ENCODE results near the gene ADAT2. TPM values are rescaled to one million over a fixed set of nuclear protein-coding genes. Genes with fewer than 3 reads are reported as not detected.

The ADAT2 gene
- polyA plus RNA-seq, 1 donor from 2014 or later = 3.3 TPM

DNA sequence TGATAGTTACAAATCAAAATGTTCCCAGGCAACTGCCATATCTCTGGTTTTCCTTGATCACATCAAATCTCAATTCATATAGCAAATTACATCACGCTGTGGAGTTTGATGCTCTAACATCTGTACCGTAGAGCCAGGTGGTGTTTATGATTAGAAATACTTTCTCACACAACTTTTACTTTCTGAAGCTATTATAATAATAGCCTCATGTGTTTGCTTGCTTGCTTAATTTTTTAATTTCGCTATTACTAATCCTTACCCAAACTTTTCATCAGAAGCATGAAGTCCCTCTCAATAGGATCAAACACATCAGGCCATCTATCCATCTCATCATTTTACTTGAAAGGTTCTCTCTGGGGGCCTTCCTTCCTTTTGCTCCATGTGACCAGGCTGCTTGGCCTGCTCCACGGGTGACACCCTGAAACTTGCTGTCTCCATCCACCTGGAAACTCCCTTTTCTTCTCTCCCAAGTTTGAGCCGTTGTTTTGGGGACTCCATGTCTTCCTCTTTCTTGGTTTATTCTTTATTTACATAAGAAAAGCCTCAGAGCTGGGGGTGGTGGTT is 75.4 kb downstream of the ADAT2 start:
- Histone ChIP-seq H4K20me1 (ENCODE audit: insufficient read depth) (no peaks in the 10 kb centered on the region), H3K9me3 (ENCODE audit: low read length) (no peaks in the 10 kb centered on the region), H3K27ac (ENCODE audit: low read length) (no peak overlapping the region), H3F3A (ENCODE audit: insufficient read depth, low read length, poor library complexity, severe bottlenecking) (no peaks in the 10 kb centered on the region), H3K4me3 (ENCODE audit: low read length) (no peak overlapping the region), H3K9ac (ENCODE audit: low read length) (no peak overlapping the region), H3K4me2 (ENCODE audit: low read length) (no peak overlapping the region), H3K9me2 (ENCODE audit: insufficient read depth, low read length) (no peaks in the 10 kb centered on the region), H3K27me3 (ENCODE audit: insufficient read depth, low read depth, low read length) (no peaks in the 10 kb centered on the region), H3K79me2 (replicated peaks; ENCODE audit: insufficient read depth, low read length) (no peaks in the 10 kb centered on the region), H2AFZ (ENCODE audit: low read depth, low read length) (no peak overlapping the region), H3K36me3 (ENCODE audit: insufficient read depth, low read length) (no peaks in the 10 kb centered on the region)
- TF ChIP-seq SMC3 (conservative IDR thresholded peaks at IDR 0.05; ENCODE audit: poor library complexity) (no peak), RAD21 (conservative IDR thresholded peaks at IDR 0.05) (no peak), POLR2AphosphoS5 (IDR thresholded peaks at IDR 0.05) (no peak), MXI1 (conservative IDR thresholded peaks at IDR 0.05; ENCODE audit: poor library complexity, severe bottlenecking) (no peak), EZH2 (IDR thresholded peaks at IDR 0.05; ENCODE audit: borderline replicate concordance, insufficient read depth, low read length, poor library complexity, severe bottlenecking) (no peak), TAF1 (IDR thresholded peaks at IDR 0.05; ENCODE audit: low read depth) (no peak), EP300 (conservative IDR thresholded peaks at IDR 0.05; ENCODE audit: poor library complexity, severe bottlenecking) (no peak)
- TF ChIP-seq, protein P1, sequence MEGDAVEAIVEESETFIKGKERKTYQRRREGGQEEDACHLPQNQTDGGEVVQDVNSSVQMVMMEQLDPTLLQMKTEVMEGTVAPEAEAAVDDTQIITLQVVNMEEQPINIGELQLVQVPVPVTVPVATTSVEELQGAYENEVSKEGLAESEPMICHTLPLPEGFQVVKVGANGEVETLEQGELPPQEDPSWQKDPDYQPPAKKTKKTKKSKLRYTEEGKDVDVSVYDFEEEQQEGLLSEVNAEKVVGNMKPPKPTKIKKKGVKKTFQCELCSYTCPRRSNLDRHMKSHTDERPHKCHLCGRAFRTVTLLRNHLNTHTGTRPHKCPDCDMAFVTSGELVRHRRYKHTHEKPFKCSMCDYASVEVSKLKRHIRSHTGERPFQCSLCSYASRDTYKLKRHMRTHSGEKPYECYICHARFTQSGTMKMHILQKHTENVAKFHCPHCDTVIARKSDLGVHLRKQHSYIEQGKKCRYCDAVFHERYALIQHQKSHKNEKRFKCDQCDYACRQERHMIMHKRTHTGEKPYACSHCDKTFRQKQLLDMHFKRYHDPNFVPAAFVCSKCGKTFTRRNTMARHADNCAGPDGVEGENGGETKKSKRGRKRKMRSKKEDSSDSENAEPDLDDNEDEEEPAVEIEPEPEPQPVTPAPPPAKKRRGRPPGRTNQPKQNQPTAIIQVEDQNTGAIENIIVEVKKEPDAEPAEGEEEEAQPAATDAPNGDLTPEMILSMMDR (IDR thresholded peaks at IDR 0.05; ENCODE audit: poor library complexity, severe bottlenecking) = no peak
- TF ChIP-seq, protein P2, sequence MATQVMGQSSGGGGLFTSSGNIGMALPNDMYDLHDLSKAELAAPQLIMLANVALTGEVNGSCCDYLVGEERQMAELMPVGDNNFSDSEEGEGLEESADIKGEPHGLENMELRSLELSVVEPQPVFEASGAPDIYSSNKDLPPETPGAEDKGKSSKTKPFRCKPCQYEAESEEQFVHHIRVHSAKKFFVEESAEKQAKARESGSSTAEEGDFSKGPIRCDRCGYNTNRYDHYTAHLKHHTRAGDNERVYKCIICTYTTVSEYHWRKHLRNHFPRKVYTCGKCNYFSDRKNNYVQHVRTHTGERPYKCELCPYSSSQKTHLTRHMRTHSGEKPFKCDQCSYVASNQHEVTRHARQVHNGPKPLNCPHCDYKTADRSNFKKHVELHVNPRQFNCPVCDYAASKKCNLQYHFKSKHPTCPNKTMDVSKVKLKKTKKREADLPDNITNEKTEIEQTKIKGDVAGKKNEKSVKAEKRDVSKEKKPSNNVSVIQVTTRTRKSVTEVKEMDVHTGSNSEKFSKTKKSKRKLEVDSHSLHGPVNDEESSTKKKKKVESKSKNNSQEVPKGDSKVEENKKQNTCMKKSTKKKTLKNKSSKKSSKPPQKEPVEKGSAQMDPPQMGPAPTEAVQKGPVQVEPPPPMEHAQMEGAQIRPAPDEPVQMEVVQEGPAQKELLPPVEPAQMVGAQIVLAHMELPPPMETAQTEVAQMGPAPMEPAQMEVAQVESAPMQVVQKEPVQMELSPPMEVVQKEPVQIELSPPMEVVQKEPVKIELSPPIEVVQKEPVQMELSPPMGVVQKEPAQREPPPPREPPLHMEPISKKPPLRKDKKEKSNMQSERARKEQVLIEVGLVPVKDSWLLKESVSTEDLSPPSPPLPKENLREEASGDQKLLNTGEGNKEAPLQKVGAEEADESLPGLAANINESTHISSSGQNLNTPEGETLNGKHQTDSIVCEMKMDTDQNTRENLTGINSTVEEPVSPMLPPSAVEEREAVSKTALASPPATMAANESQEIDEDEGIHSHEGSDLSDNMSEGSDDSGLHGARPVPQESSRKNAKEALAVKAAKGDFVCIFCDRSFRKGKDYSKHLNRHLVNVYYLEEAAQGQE (IDR thresholded peaks at IDR 0.05; ENCODE audit: borderline replicate concordance) = no peak

DNA sequence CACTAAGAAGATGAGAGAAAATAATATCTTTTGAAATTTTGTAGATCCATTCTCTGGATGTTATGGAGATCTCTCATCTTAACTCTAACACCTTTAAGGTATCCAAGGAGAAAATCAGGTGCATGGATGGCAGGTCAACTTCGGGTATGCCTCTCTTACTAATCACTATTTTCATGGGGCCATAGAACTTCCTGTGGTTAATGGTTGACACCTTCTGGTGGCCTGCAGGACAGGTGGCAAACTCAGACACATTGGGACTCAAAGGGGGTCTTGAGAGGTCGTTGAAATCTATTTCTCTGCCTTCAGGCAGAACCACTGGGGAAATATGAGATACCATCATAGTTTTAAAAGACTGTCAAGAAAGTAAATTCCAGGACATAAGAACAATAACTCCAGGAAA is 76.5 kb downstream of the ADAT2 start:
- Histone ChIP-seq H3K4me2 (ENCODE audit: low read length) (no peak overlapping the region), H3K4me3 (ENCODE audit: low read length) (no peak overlapping the region), H3K79me2 (replicated peaks; ENCODE audit: insufficient read depth, low read length) (no peaks in the 10 kb centered on the region), H3K36me3 (ENCODE audit: insufficient read depth, low read length) (no peaks in the 10 kb centered on the region), H3K27me3 (ENCODE audit: insufficient read depth, low read depth, low read length) (no peaks in the 10 kb centered on the region), H3K27ac (ENCODE audit: low read length) (no peak overlapping the region), H2AFZ (ENCODE audit: low read depth, low read length) (no peak overlapping the region), H3F3A (ENCODE audit: insufficient read depth, low read length, poor library complexity, severe bottlenecking) (no peaks in the 10 kb centered on the region), H3K9me2 (ENCODE audit: insufficient read depth, low read length) (no peaks in the 10 kb centered on the region), H4K20me1 (ENCODE audit: insufficient read depth) (no peaks in the 10 kb centered on the region), H3K9me3 (ENCODE audit: low read length) (no peaks in the 10 kb centered on the region), H3K9ac (ENCODE audit: low read length) (no peak overlapping the region)
- TF ChIP-seq, protein P1 (IDR thresholded peaks at IDR 0.05; ENCODE audit: poor library complexity, severe bottlenecking) = no peak
- TF ChIP-seq SMC3 (conservative IDR thresholded peaks at IDR 0.05; ENCODE audit: poor library complexity) = no peak
- TF ChIP-seq MXI1 (conservative IDR thresholded peaks at IDR 0.05; ENCODE audit: poor library complexity, severe bottlenecking) = no peak
- TF ChIP-seq POLR2AphosphoS5 (IDR thresholded peaks at IDR 0.05) = no peak
- TF ChIP-seq, protein P2 (IDR thresholded peaks at IDR 0.05; ENCODE audit: borderline replicate concordance) = no peak
- TF ChIP-seq EZH2 (IDR thresholded peaks at IDR 0.05; ENCODE audit: borderline replicate concordance, insufficient read depth, low read length, poor library complexity, severe bottlenecking) = no peak
- no peak for TF ChIP-seq RAD21 (conservative IDR thresholded peaks at IDR 0.05)
- no peak for TF ChIP-seq TAF1 (IDR thresholded peaks at IDR 0.05; ENCODE audit: low read depth)
- TF ChIP-seq EP300 (conservative IDR thresholded peaks at IDR 0.05; ENCODE audit: poor library complexity, severe bottlenecking) = no peak

Measured in neural cell (in vitro differentiated cells).